ENCODE measurements around the gene EDARADD. TPM values are rescaled to one million over a fixed set of nuclear protein-coding genes. Genes with fewer than 3 reads are reported as not detected.

Gene EDARADD
- total and polyA plus RNA-seq, 7 experiments from 2014 or later = 0.38 to 6.6 (median 0.73) TPM; not detected in 2

GRCh38 chr1:236421850-236422516 lies 27.9 kb downstream of the EDARADD start:
- no peak for DNase-seq
- H3K27ac Mint-ChIP-seq = no peak overlapping the region
- no peak for ATAC-seq
- Histone ChIP-seq H3K9me3 (ENCODE audit: control insufficient read depth in 2 of 3, low read length in 3 of 3) (no peaks in the 10 kb centered on the region), H3K4me3 (ENCODE audit: low read length) (no peak overlapping the region), H3K27me3 (ENCODE audit: control insufficient read depth in 2 of 2, insufficient read depth in 2 of 2, low read length in 2 of 2) (no peaks in the 10 kb centered on the region), H3K27ac (ENCODE audit: low read depth, low read length) (no peak overlapping the region), H3K36me3 (ENCODE audit: control insufficient read depth in 2 of 3, insufficient read depth in 3 of 3, low read length in 3 of 3) (no peaks in the 10 kb centered on the region), H3K4me1 (ENCODE audit: control insufficient read depth in 2 of 2, insufficient read depth in 2 of 2, low read length in 2 of 2) (peaks cover 0 to 6% of the 10 kb centered on the region in 2 donors)
- H3K36me3 Mint-ChIP-seq = peaks cover 0 to 4% (median 0%) of the 10 kb centered on the region in 5 donors
- H3K9me3 Mint-ChIP-seq = peaks cover 0 to 2% (median 0%) of the 10 kb centered on the region in 11 donors
- H3K27me3 Mint-ChIP-seq = peaks cover 0 to 3% (median 0%) of the 10 kb centered on the region in 5 donors
- POLR2A ChIA-PET = no interaction called here
- H3K4me3 Mint-ChIP-seq = no peak overlapping the region
- intact Hi-C loops (cut with micrococcal nuclease) = no loop called here
- H3K4me1 Mint-ChIP-seq = peaks cover 0 to 20% (median 0%) of the 10 kb centered on the region in 7 donors
- CTCF ChIA-PET = no interaction called here

GRCh38 chr1:236422517-236422876 lies 28.4 kb downstream of the EDARADD start:
- Mint-ChIP-seq H3K27me3 (peaks cover 0 to 3% (median 0%) of the 10 kb centered on the region in 5 donors), H3K27ac (no peak overlapping the region), H3K4me1 (peaks cover 0 to 20% (median 0%) of the 10 kb centered on the region in 7 donors), H3K4me3 (no peak overlapping the region), H3K36me3 (peaks cover 0 to 4% (median 0%) of the 10 kb centered on the region in 5 donors), H3K9me3 (peaks cover 0 to 2% (median 0%) of the 10 kb centered on the region in 11 donors)
- no peak overlapping the region for H3K4me3 ChIP-seq (ENCODE audit: low read length)
- H3K36me3 ChIP-seq (ENCODE audit: control insufficient read depth in 2 of 3, insufficient read depth in 3 of 3, low read length in 3 of 3) = no peaks in the 10 kb centered on the region
- peaks cover 0 to under 1% of the 10 kb centered on the region in 2 donors for H3K4me1 ChIP-seq (ENCODE audit: control insufficient read depth in 2 of 2, insufficient read depth in 2 of 2, low read length in 2 of 2)
- intact Hi-C loops (cut with micrococcal nuclease) = no loop called here
- ATAC-seq (no peak), DNase-seq (peak in 1 of 9 donors; percentile 3)
- CTCF ChIA-PET = no interaction called here
- H3K27me3 ChIP-seq (ENCODE audit: control insufficient read depth in 2 of 2, insufficient read depth in 2 of 2, low read length in 2 of 2) = no peaks in the 10 kb centered on the region
- POLR2A ChIA-PET = no interaction called here
- no peak overlapping the region for H3K27ac ChIP-seq (ENCODE audit: low read depth, low read length)
- no peaks in the 10 kb centered on the region for H3K9me3 ChIP-seq (ENCODE audit: control insufficient read depth in 2 of 3, low read length in 3 of 3)

- no peak overlapping the region for H3K4me3 ChIP-seq (ENCODE audit: low read length)
- ChIA-PET POLR2A (no interaction called here), CTCF (no interaction called here)
- H3K36me3 ChIP-seq (ENCODE audit: control insufficient read depth in 2 of 3, insufficient read depth in 3 of 3, low read length in 3 of 3) = no peaks in the 10 kb centered on the region
- Mint-ChIP-seq H3K9me3 (peaks cover 0 to 6% (median 2%) of the 10 kb centered on the region in 11 donors), H3K36me3 (peaks cover 0 to 4% (median 0%) of the 10 kb centered on the region in 5 donors), H3K27me3 (peaks cover 0 to 3% (median 0%) of the 10 kb centered on the region in 5 donors), H3K4me1 (peaks cover 0 to 20% (median 0%) of the 10 kb centered on the region in 7 donors), H3K27ac (peak overlapping the region in 1 of 9 donors; percentile 25), H3K4me3 (no peak overlapping the region)
- ATAC-seq = peak; percentile 66
- DNase-seq = peak in 1 of 9 donors; percentile 32
- intact Hi-C loops (cut with micrococcal nuclease) = loop anchor here in 1 of 2 donors (1.0 kb wide), 1 partner anchor 9 kb away; no protein-coding TSS in a partner anchor
- H3K9me3 ChIP-seq (ENCODE audit: control insufficient read depth in 2 of 3, low read length in 3 of 3) = no peaks in the 10 kb centered on the region
- no peaks in the 10 kb centered on the region for H3K4me1 ChIP-seq (ENCODE audit: control insufficient read depth in 2 of 2, insufficient read depth in 2 of 2, low read length in 2 of 2)
- no peaks in the 10 kb centered on the region for H3K27me3 ChIP-seq (ENCODE audit: control insufficient read depth in 2 of 2, insufficient read depth in 2 of 2, low read length in 2 of 2)
- H3K27ac ChIP-seq (ENCODE audit: low read depth, low read length) = no peak overlapping the region
These were observed 31.1 kb downstream of the EDARADD start for GRCh38 chr1:236425031-236425663.

GRCh38 chr1:236426215-236426614 lies 32.1 kb downstream of the EDARADD start:
- ATAC-seq = no peak
- no peaks in the 10 kb centered on the region for H3K9me3 ChIP-seq (ENCODE audit: control insufficient read depth in 2 of 3, low read length in 3 of 3)
- H3K36me3 ChIP-seq (ENCODE audit: control insufficient read depth in 2 of 3, insufficient read depth in 3 of 3, low read length in 3 of 3) = no peaks in the 10 kb centered on the region
- peak overlapping the region in 1 of 9 donors; percentile 34 for H3K27ac Mint-ChIP-seq
- POLR2A ChIA-PET = no interaction called here
- no peaks in the 10 kb centered on the region for H3K27me3 ChIP-seq (ENCODE audit: control insufficient read depth in 2 of 2, insufficient read depth in 2 of 2, low read length in 2 of 2)
- intact Hi-C loops (cut with micrococcal nuclease) = no loop called here
- H3K4me1 ChIP-seq (ENCODE audit: control insufficient read depth in 2 of 2, insufficient read depth in 2 of 2, low read length in 2 of 2) = no peaks in the 10 kb centered on the region
- no peak overlapping the region for H3K27ac ChIP-seq (ENCODE audit: low read depth, low read length)
- CTCF ChIA-PET = no interaction called here
- no peak overlapping the region for H3K4me3 ChIP-seq (ENCODE audit: low read length)
- H3K4me1 Mint-ChIP-seq = peaks cover 0 to 20% (median 0%) of the 10 kb centered on the region in 7 donors
- H3K4me3 Mint-ChIP-seq = no peak overlapping the region
- peaks cover 0 to 6% (median 2%) of the 10 kb centered on the region in 11 donors for H3K9me3 Mint-ChIP-seq
- DNase-seq = no peak
- H3K27me3 Mint-ChIP-seq = peaks cover 0 to 3% (median 0%) of the 10 kb centered on the region in 5 donors
- peaks cover 0 to 4% (median 0%) of the 10 kb centered on the region in 5 donors for H3K36me3 Mint-ChIP-seq

- Histone ChIP-seq H3K27ac (ENCODE audit: low read depth, low read length) (no peak overlapping the region), H3K9me3 (ENCODE audit: control insufficient read depth in 2 of 3, low read length in 3 of 3) (no peaks in the 10 kb centered on the region), H3K4me1 (ENCODE audit: control insufficient read depth in 2 of 2, insufficient read depth in 2 of 2, low read length in 2 of 2) (no peaks in the 10 kb centered on the region), H3K36me3 (ENCODE audit: control insufficient read depth in 2 of 3, insufficient read depth in 3 of 3, low read length in 3 of 3) (no peaks in the 10 kb centered on the region), H3K4me3 (ENCODE audit: low read length) (no peak overlapping the region), H3K27me3 (ENCODE audit: control insufficient read depth in 2 of 2, insufficient read depth in 2 of 2, low read length in 2 of 2) (no peaks in the 10 kb centered on the region)
- Mint-ChIP-seq H3K27me3 (no peaks in the 10 kb centered on the region), H3K9me3 (peaks cover 0 to 6% (median 2%) of the 10 kb centered on the region in 11 donors), H3K27ac (no peak overlapping the region), H3K4me1 (peaks cover 0 to 9% (median 0%) of the 10 kb centered on the region in 7 donors), H3K4me3 (no peak overlapping the region), H3K36me3 (peaks cover 0 to 4% (median 0%) of the 10 kb centered on the region in 5 donors)
- DNase-seq = no peak
- CTCF ChIA-PET = no interaction called here
- intact Hi-C loops (cut with micrococcal nuclease) = no loop called here
- no peak for ATAC-seq
- POLR2A ChIA-PET = no interaction called here
These were observed 35.7 kb downstream of the EDARADD start for GRCh38 chr1:236429715-236430274.

- no peak for DNase-seq
- Histone ChIP-seq H3K4me1 (ENCODE audit: control insufficient read depth in 2 of 2, insufficient read depth in 2 of 2, low read length in 2 of 2) (no peaks in the 10 kb centered on the region), H3K27me3 (ENCODE audit: control insufficient read depth in 2 of 2, insufficient read depth in 2 of 2, low read length in 2 of 2) (no peaks in the 10 kb centered on the region), H3K9me3 (ENCODE audit: control insufficient read depth in 2 of 3, low read length in 3 of 3) (no peaks in the 10 kb centered on the region), H3K4me3 (ENCODE audit: low read length) (no peak overlapping the region), H3K36me3 (ENCODE audit: control insufficient read depth in 2 of 3, insufficient read depth in 3 of 3, low read length in 3 of 3) (no peaks in the 10 kb centered on the region), H3K27ac (ENCODE audit: low read depth, low read length) (no peak overlapping the region)
- H3K36me3 Mint-ChIP-seq = peaks cover 0 to 4% (median 0%) of the 10 kb centered on the region in 5 donors
- no peak overlapping the region for H3K27ac Mint-ChIP-seq
- CTCF ChIA-PET = no interaction called here
- POLR2A ChIA-PET = no interaction called here
- intact Hi-C loops (cut with micrococcal nuclease) = no loop called here
- H3K4me1 Mint-ChIP-seq = peaks cover 0 to 2% (median 0%) of the 10 kb centered on the region in 7 donors
- no peaks in the 10 kb centered on the region for H3K27me3 Mint-ChIP-seq
- no peak overlapping the region for H3K4me3 Mint-ChIP-seq
- ATAC-seq = no peak
- H3K9me3 Mint-ChIP-seq = peaks cover 0 to 10% (median 1%) of the 10 kb centered on the region in 11 donors
These were observed 39.8 kb downstream of the EDARADD start for GRCh38 chr1:236433819-236434315.
